A673 (cell line): ENCODE results near the gene FGFR2. TPM values are rescaled to one million over a fixed set of nuclear protein-coding genes. Genes with fewer than 3 reads are reported as not detected.

ENCODE experiments used
- BruUV-seq: library from RNA; stranded (reverse); fragments of 400-500 nt; replicated peaks from 2 replicates; lab custom pipeline; 2021; lab: Mats Ljungman, UMichigan
- CTCF ChIA-PET: fragments of 300-600 bp; sonication (Branson Sonifier 250); formaldehyde crosslinking; loops from one replicate; lab custom pipeline; 2022; ENCODE audit warnings: antibody characterized with exemption; lab: Charles Lee
- POLR2A ChIA-PET: fragments of 300-600 bp; sonication (Branson Sonifier 250); formaldehyde crosslinking; loops from one replicate; lab custom pipeline; 2022; ENCODE audit warnings: antibody characterized with exemption; ENCODE audit not compliant: low non-redundant PET; lab: Charles Lee
- DNase-seq: peaks from one replicate; pipeline ENCODE4 v3.0.0-alpha.2; 2015; ENCODE audit warnings: low spot score
- H3K27ac ChIP-seq: fragments of 200-600 bp; sonication (generic); 2 replicates; pipeline ENCODE4 v1.5.1; 2016; ENCODE audit warnings: mixed run types, low read depth, mild to moderate bottlenecking, mixed read lengths, antibody characterized with exemption, low read length; ENCODE audit not compliant: poor library complexity, severe bottlenecking
- H3K27me3 ChIP-seq: fragments of 200-600 bp; sonication (generic); replicated peaks from 2 replicates; pipeline ENCODE4 v1.6.1; 2017; ENCODE audit warnings: mixed run types, low read depth, mild to moderate bottlenecking, mixed read lengths, antibody characterized with exemption, low read length; ENCODE audit not compliant: insufficient read depth, poor library complexity
- H3K36me3 ChIP-seq: fragments of 200-600 bp; sonication (generic); 2 replicates; pipeline ENCODE4 v1.6.1; 2016; ENCODE audit warnings: mixed run types, mild to moderate bottlenecking, mixed read lengths, antibody characterized with exemption, low read length; ENCODE audit not compliant: insufficient read depth, poor library complexity, severe bottlenecking
- H3K4me1 ChIP-seq: fragments of 200-600 bp; sonication (generic); 2 replicates; pipeline ENCODE4 v1.6.1; 2017; ENCODE audit warnings: mixed run types, mild to moderate bottlenecking, mixed read lengths, antibody characterized with exemption, low read length; ENCODE audit not compliant: insufficient read depth, poor library complexity, severe bottlenecking
- H3K4me3 ChIP-seq: fragments of 200-600 bp; sonication (generic); 2 replicates; pipeline ENCODE4 v1.5.1; 2016; ENCODE audit warnings: low read depth, mixed run types, mild to moderate bottlenecking, mixed read lengths, low read length; ENCODE audit not compliant: poor library complexity, severe bottlenecking
- H3K9me3 ChIP-seq: fragments of 200-600 bp; sonication (generic); 2 replicates; pipeline ENCODE4 v1.6.1; 2016; ENCODE audit warnings: mixed run types, low read depth, mild to moderate bottlenecking, mixed read lengths, antibody characterized with exemption, low read length; ENCODE audit not compliant: poor library complexity, severe bottlenecking
- EZH2 ChIP-seq: fragments of 200-600 bp; sonication (generic); IDR thresholded peaks from 2 replicates; pipeline ENCODE4 v1.6.1; 2017; ENCODE audit warnings: borderline replicate concordance, low read depth, mild to moderate bottlenecking, mixed read lengths, antibody characterized with exemption, low read length; ENCODE audit not compliant: poor library complexity, severe bottlenecking
- intact Hi-C: fragments of 100-400 bp; cut with micrococcal nuclease; formaldehyde crosslinking; loops from one replicate; pipeline ENCODE4 v1.10.0; 2022; ENCODE audit not compliant: unreplicated experiment
- total RNA-seq: library from RNA; stranded (reverse); gene quantifications from 2 replicates; pipeline ENCODE4 v1.2.3, GENCODE V29; 2021
- TF ChIP-seq, protein P1 (sequence below): fragments of 300-800, 200-600 bp; sonication (generic); conservative IDR thresholded peaks from 2 replicates; pipeline ENCODE4 v1.5.1; 2017; ENCODE audit warnings: low read depth, mild to moderate bottlenecking, antibody characterized with exemption, low read length, moderate library complexity, mixed read lengths

The FGFR2 gene
- total RNA-seq, 1 experiment from 2014 or later: 0.60 TPM

DNA sequence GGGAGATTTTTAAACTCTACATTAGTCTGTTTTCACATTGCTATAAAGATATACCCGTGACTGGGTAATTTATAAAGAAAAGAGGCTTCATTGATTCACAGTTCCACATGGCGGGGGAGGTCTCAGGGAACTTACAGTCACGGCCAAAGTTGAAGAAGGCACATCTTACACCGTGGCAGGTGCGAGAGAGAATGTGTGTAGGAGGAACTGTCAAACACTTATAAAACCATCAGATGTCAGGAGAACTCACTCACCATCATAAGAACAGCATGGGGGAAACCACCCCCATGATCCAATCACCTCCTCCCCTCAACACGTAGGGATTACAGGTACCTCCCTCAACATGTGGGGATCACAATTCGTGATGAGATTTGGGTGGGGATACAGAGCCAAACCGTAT, 129.5 kb downstream of the FGFR2 start:
- intact Hi-C loops: no loop called here
- POLR2A ChIA-PET: no interaction called here
- DNase-seq: no peak

DNA sequence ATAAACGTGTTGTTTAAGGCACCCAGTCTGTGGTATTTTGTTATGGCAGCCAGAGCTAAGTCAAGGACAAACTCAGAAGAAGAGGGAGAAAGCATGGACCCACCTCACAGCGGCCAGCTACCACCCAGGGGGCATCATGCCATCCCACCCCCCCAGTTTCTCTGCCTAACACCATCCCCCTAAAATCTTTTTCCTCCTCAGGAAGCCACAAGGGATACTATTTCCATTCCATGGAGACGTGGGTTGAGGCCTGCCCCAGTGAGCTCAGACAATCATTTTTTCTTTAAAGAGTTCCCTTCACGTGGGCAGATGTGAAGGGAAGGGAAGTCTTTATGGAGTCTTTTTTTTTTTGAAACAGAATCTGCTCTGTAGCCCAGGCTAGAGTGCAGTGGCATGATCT, 131.8 kb downstream of the FGFR2 start:
- no peak for DNase-seq
- H3K27ac ChIP-seq: no peak overlapping the region
- no peaks in the 10 kb centered on the region for H3K9me3 ChIP-seq
- BruUV-seq: no TSS peak
- intact Hi-C loops: no loop called here
- peaks cover 25% of the 10 kb centered on the region for H3K27me3 ChIP-seq
- no peaks in the 10 kb centered on the region for H3K4me1 ChIP-seq
- POLR2A ChIA-PET: no interaction called here
- CTCF ChIA-PET: no interaction called here
- no peak for TF ChIP-seq EZH2
- TF ChIP-seq, protein P1, sequence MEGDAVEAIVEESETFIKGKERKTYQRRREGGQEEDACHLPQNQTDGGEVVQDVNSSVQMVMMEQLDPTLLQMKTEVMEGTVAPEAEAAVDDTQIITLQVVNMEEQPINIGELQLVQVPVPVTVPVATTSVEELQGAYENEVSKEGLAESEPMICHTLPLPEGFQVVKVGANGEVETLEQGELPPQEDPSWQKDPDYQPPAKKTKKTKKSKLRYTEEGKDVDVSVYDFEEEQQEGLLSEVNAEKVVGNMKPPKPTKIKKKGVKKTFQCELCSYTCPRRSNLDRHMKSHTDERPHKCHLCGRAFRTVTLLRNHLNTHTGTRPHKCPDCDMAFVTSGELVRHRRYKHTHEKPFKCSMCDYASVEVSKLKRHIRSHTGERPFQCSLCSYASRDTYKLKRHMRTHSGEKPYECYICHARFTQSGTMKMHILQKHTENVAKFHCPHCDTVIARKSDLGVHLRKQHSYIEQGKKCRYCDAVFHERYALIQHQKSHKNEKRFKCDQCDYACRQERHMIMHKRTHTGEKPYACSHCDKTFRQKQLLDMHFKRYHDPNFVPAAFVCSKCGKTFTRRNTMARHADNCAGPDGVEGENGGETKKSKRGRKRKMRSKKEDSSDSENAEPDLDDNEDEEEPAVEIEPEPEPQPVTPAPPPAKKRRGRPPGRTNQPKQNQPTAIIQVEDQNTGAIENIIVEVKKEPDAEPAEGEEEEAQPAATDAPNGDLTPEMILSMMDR: no peak
- H3K36me3 ChIP-seq: no peaks in the 10 kb centered on the region
- H3K4me3 ChIP-seq: no peak overlapping the region

More for the DNA sequence above, 129.5 kb downstream of the FGFR2 start:
- no peaks in the 10 kb centered on the region for H3K36me3 ChIP-seq
- peaks cover 23% of the 10 kb centered on the region for H3K27me3 ChIP-seq
- no peak overlapping the region for H3K4me3 ChIP-seq
- CTCF ChIA-PET: no interaction called here
- BruUV-seq: no TSS peak
- TF ChIP-seq, protein P1: no peak
- no peak for TF ChIP-seq EZH2
- H3K9me3 ChIP-seq: no peaks in the 10 kb centered on the region
- H3K27ac ChIP-seq: no peak overlapping the region
- no peaks in the 10 kb centered on the region for H3K4me1 ChIP-seq

DNA sequence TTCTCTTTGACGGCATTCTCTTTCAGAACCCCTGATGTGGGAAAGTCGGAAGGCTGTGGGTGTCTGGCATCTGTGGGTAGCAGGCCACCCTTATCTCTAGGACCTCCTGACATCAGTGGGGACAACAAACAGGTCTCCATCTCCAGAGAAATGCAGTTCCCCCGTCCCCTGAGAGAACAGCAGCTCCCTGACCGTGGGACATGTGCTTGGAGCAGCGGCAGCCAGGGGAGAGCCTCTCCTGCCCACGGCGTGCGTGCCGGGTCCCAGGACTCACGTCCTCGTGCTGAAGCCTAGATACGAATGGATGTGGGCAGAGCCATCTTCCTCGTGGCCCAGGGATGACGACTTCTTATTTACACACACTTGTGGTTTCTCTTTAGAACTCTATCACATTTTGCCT, 133.0 kb downstream of the FGFR2 start:
- ChIA-PET CTCF (no interaction called here), POLR2A (no interaction called here)
- Histone ChIP-seq H3K27me3 (peaks cover 25% of the 10 kb centered on the region), H3K4me3 (no peak overlapping the region), H3K36me3 (no peaks in the 10 kb centered on the region), H3K9me3 (no peaks in the 10 kb centered on the region), H3K4me1 (no peaks in the 10 kb centered on the region), H3K27ac (no peak overlapping the region)
- BruUV-seq: no TSS peak
- intact Hi-C loops: no loop called here
- no peak for TF ChIP-seq EZH2
- TF ChIP-seq, protein P1: no peak
- DNase-seq: no peak
